BLaER1 (cell line): ENCODE data around the gene SMG6.
"Not testable (repeated sequence)": the region's sequence is repeated elsewhere in the genome, so short reads cannot be mapped to it uniquely, and the experiment has no call there.

Source experiments
- H3K27ac ChIP-seq: shearing (Covaris generic); formaldehyde crosslinking; 2 replicates; pipeline ENCODE4 v1.8.1; 2022
- H3K27me3 ChIP-seq: shearing (Covaris generic); formaldehyde crosslinking; 2 replicates; pipeline ENCODE4 v1.8.1; 2022
- H3K36me3 ChIP-seq: shearing (Covaris generic); formaldehyde crosslinking; 2 replicates; pipeline ENCODE4 v1.8.1; 2022
- H3K4me1 ChIP-seq: shearing (Covaris generic); formaldehyde crosslinking; 2 replicates; pipeline ENCODE4 v1.8.1; 2022
- H3K4me2 ChIP-seq: shearing (Covaris generic); formaldehyde crosslinking; 2 replicates; pipeline ENCODE4 v1.8.1; 2022
- H3K4me3 ChIP-seq: shearing (Covaris generic); formaldehyde crosslinking; 2 replicates; pipeline ENCODE4 v1.8.1; 2022
- H3K9ac ChIP-seq: shearing (Covaris generic); formaldehyde crosslinking; 2 replicates; pipeline ENCODE4 v1.8.1; 2022
- H3K9me3 ChIP-seq: shearing (Covaris generic); formaldehyde crosslinking; 2 replicates; pipeline ENCODE4 v1.8.1; 2022
- H4K20me1 ChIP-seq: shearing (Covaris generic); formaldehyde crosslinking; 2 replicates; pipeline ENCODE4 v1.8.1; 2022
- Cebpa-rat ChIP-seq: shearing (Covaris generic); IDR thresholded peaks from 2 replicates; pipeline ENCODE4 v1.8.1; 2022

SMG6 gene

GRCh38 chr17:2156666-2157065, 146.9 kb downstream of the SMG6 start:
- H3K9ac ChIP-seq = no peak overlapping the region
- no peak overlapping the region for H3K4me3 ChIP-seq
- peaks cover 76% of the 10 kb centered on the region for H3K36me3 ChIP-seq
- H4K20me1 ChIP-seq = peaks cover 6% of the 10 kb centered on the region; the same call in 1 of the 2 replicates
- TF ChIP-seq Cebpa-rat = no peak
- 0 out of 2 replicates have a peak overlapping the region, but pooled peaks have one; percentile 2 for H3K4me2 ChIP-seq
- H3K9me3 ChIP-seq = no peaks in the 10 kb centered on the region
- H3K27ac ChIP-seq = no peak overlapping the region
- peaks cover 17% of the 10 kb centered on the region for H3K4me1 ChIP-seq
- no peaks in the 10 kb centered on the region for H3K27me3 ChIP-seq

DNA sequence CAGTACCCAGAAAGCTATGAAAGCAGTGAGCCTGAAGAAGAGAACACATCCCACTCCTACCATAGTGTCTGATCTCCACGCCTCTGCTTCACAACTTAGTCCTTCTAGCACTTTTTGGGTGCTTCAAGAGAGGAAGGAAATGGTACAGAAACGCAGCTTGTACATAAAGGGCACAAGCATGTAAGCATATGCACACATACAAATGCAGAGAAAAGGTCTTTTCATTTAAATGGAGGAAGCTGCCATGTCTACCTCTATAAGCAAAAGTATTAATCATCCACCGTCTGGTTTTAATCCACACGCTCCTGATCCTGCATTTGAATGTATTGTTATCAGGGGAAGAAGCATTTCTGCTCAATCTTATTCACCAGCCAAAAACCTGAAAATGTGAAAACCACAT, 148.0 kb downstream of the SMG6 start:
- no peaks in the 10 kb centered on the region for H3K9me3 ChIP-seq
- no peaks in the 10 kb centered on the region for H3K27me3 ChIP-seq
- H3K36me3 ChIP-seq = peaks cover 80% of the 10 kb centered on the region
- H3K4me1 ChIP-seq = peaks cover 17% of the 10 kb centered on the region
- H3K4me3 ChIP-seq = no peak overlapping the region
- H3K27ac ChIP-seq = no peak overlapping the region
- no peak overlapping the region for H3K4me2 ChIP-seq
- TF ChIP-seq Cebpa-rat = no peak
- no peak overlapping the region for H3K9ac ChIP-seq
- H4K20me1 ChIP-seq = peaks cover 15% of the 10 kb centered on the region; the same call in 1 of the 2 replicates

DNA sequence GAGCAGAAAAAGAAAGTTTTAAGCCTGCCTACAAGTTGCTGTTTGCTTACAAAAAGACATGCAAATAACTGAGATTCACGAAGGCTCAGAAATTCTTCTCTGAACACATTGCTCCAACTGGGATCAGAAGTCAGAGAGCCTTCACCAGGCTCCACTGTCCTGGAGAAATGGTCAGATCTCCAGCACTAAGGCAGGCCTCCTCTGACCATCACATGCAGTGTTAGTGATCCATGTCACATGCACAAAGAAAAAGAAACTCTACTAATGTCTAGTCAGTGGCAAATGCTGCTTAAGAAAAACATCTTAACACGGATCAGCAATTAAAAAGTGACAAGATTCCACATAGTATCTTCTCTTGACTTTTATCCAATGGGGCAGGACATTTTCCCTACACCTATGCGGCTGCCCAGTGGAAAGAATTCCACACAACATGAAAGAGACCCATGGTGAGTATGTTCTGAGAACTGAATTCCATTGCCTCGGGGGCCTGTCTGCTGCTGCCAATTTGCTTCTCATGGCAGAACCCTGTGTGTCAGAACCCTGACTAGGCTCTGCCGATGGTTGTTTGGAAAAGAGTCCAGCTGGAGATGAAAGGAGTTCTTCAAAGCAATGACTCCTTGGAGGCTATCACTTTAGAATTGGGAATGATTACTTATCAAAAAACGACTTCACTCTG, 152.1 kb downstream of the SMG6 start:
- TF ChIP-seq Cebpa-rat = no peak
- H3K4me3 ChIP-seq = no peak overlapping the region
- no peak overlapping the region for H3K4me2 ChIP-seq
- peaks cover 3% of the 10 kb centered on the region for H3K4me1 ChIP-seq
- peaks cover 15% of the 10 kb centered on the region; the same call in 1 of the 2 replicates for H4K20me1 ChIP-seq
- H3K27me3 ChIP-seq = no peaks in the 10 kb centered on the region
- H3K9ac ChIP-seq = no peak overlapping the region
- H3K27ac ChIP-seq = no peak overlapping the region
- no peaks in the 10 kb centered on the region for H3K9me3 ChIP-seq
- H3K36me3 ChIP-seq = peaks cover 95% of the 10 kb centered on the region

DNA sequence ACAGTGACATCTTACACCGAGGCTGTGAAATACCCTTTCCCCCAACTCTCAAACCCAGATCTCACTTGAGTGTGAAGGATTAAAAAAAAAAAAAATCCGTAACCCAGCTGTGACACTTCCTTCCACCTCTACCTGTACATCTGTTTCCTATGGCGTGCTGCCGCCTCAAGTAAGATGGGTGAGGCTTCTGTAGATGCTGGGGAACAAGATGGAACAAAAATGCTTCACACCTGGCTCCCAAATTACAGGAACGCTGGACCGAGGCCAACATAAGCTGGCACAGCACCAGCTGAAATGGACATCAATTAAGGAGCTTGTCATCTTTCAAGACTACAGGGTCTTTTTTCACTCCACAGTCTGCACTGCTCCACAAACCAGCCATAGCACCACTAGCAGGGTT, 152.8 kb downstream of the SMG6 start:
- Histone ChIP-seq H3K4me3 (no peak overlapping the region), H3K9ac (no peak overlapping the region), H3K36me3 (peaks cover 93% of the 10 kb centered on the region), H3K4me2 (no peak overlapping the region), H4K20me1 (peaks cover 15% of the 10 kb centered on the region; the same call in 1 of the 2 replicates), H3K4me1 (no peaks in the 10 kb centered on the region), H3K27ac (no peak overlapping the region), H3K27me3 (no peaks in the 10 kb centered on the region), H3K9me3 (no peaks in the 10 kb centered on the region)
- TF ChIP-seq Cebpa-rat = no peak

- Histone ChIP-seq H3K36me3 (peaks cover 93% of the 10 kb centered on the region), H3K9ac (no peak overlapping the region), H3K27me3 (no peaks in the 10 kb centered on the region), H4K20me1 (peaks cover 15% of the 10 kb centered on the region; the same call in 1 of the 2 replicates), H3K27ac (no peak overlapping the region), H3K4me2 (no peak overlapping the region), H3K4me3 (no peak overlapping the region), H3K9me3 (no peaks in the 10 kb centered on the region), H3K4me1 (no peaks in the 10 kb centered on the region)
- TF ChIP-seq Cebpa-rat = no peak
Observed at GRCh38 chr17:2149934-2150333, 153.7 kb downstream of the SMG6 start.

DNA sequence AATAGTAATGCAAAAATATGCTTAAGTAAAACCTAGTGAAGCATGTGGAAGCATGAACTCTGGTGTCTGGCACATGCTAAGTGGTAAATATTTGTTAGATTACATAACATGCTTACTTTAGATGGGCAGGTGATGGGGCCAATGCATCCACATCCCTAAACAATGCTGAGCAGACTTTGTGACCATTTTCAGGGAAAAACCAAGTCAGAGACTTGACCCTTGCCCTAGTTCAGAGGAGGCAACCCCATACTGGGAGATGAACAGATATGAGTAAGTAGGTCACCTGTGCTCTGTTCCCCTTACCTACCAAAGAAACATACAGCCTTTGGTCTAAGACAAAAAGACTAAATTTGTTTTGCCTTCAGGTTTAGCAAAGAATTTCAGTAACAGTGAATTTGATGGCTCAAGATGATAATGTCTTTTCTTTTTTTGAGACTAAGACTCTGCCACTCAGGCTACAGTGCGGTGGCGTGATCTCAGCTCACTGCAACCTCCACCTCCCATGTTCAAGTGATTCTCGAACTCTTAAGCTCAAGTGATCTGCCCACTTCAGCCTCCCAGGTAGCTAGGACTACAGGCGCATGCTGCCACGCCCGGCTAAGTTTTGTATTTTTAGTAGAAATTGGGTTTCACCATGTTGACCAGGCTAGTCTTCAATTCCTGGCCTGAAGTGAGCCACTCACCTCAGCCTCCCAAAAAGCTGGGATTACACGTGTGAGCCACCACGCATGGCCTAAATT, 157.3 kb downstream of the SMG6 start:
- peaks cover 69% of the 10 kb centered on the region for H3K36me3 ChIP-seq
- H3K4me3 ChIP-seq = no peak overlapping the region
- no peak overlapping the region for H3K4me2 ChIP-seq
- no peaks in the 10 kb centered on the region for H3K9me3 ChIP-seq
- peaks cover 5% of the 10 kb centered on the region; the same call in 1 of the 2 replicates for H4K20me1 ChIP-seq
- H3K4me1 ChIP-seq = no peaks in the 10 kb centered on the region
- H3K27ac ChIP-seq = no peak overlapping the region
- H3K9ac ChIP-seq = no peak overlapping the region
- no peaks in the 10 kb centered on the region for H3K27me3 ChIP-seq
- TF ChIP-seq Cebpa-rat = no peak

GRCh38 chr17:2144701-2145100, 158.9 kb downstream of the SMG6 start:
- H3K36me3 ChIP-seq = peaks cover 56% of the 10 kb centered on the region

DNA sequence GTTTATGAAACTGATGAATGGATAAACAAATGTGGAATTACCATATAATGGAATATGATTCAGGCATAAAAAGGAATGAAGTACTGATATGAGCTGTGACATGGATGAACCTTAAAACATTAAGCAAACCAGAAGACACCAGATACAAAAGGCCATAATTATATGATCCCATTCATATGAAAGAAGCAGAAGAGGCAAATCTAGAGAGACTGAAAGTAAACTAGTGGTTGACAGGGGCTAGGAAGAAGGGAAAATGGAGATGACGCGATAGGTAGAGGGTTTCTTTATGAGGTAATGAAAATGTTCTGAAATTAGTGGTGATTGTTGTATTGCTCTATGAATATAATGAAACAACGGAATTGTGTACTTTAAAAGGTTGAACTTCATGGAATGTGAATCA, 160.3 kb downstream of the SMG6 start:
- Histone ChIP-seq H3K9me3 (no peaks in the 10 kb centered on the region), H3K27ac (no peak overlapping the region), H4K20me1 (no peaks in the 10 kb centered on the region), H3K9ac (no peak overlapping the region), H3K4me1 (peaks cover 16% of the 10 kb centered on the region), H3K27me3 (no peaks in the 10 kb centered on the region), H3K4me3 (no peak overlapping the region), H3K36me3 (peaks cover 44% of the 10 kb centered on the region), H3K4me2 (no peak overlapping the region)
- TF ChIP-seq Cebpa-rat = no peak

More at GRCh38 chr17:2144701-2145100, 158.9 kb downstream of the SMG6 start:
- H3K27ac ChIP-seq = no peak overlapping the region
- H3K9me3 ChIP-seq = no peaks in the 10 kb centered on the region
- no peak overlapping the region for H3K4me3 ChIP-seq
- no peak for TF ChIP-seq Cebpa-rat
- H4K20me1 ChIP-seq = no peaks in the 10 kb centered on the region
- no peak overlapping the region for H3K9ac ChIP-seq
- H3K4me1 ChIP-seq = peaks cover 2% of the 10 kb centered on the region
- no peaks in the 10 kb centered on the region for H3K27me3 ChIP-seq
- H3K4me2 ChIP-seq = no peak overlapping the region

GRCh38 chr17:2142682-2143081, 160.9 kb downstream of the SMG6 start:
- Histone ChIP-seq H3K4me1 (peaks cover 22% of the 10 kb centered on the region), H3K36me3 (peaks cover 42% of the 10 kb centered on the region)
- not testable (repeated sequence) for H3K4me3 ChIP-seq, H3K27me3 ChIP-seq, H3K9me3 ChIP-seq, H3K4me2 ChIP-seq, H4K20me1 ChIP-seq, H3K27ac ChIP-seq, H3K9ac ChIP-seq

DNA sequence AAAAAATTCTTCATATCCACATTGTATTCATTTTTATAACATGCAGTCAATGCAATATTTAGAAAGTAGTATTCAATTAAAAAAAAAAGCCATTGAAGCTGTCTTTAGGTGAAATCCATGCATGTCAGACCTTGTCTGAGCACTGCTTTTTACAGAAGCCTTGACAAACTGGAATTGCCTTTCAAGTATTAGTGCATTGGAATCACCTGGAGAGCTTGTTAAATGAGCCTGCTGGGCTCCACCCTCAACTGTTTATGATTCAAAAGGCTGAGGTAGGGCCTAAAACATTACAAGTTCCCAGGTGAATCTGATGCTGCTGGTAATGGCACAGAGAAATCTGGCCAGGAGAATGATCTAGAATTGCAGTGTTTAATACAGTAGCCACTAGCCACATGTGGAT, 162.9 kb downstream of the SMG6 start:
- Histone ChIP-seq H4K20me1 (no peaks in the 10 kb centered on the region), H3K4me3 (no peak overlapping the region), H3K9ac (no peak overlapping the region), H3K27ac (no peak overlapping the region), H3K4me2 (no peak overlapping the region), H3K36me3 (peaks cover 37% of the 10 kb centered on the region), H3K27me3 (no peaks in the 10 kb centered on the region), H3K4me1 (peaks cover 40% of the 10 kb centered on the region), H3K9me3 (no peaks in the 10 kb centered on the region)
- TF ChIP-seq Cebpa-rat = no peak
